CMK (cell line): ENCODE data around the gene LILRB1.
"Not testable (repeated sequence)": the region's sequence is repeated elsewhere in the genome, so short reads cannot be mapped to it uniquely, and the experiment has no call there.

Experiments
- DNase-seq: peaks from one replicate; pipeline ENCODE4 v3.0.0-alpha.2; 2010; ENCODE audit warnings: low read depth

The LILRB1 gene

GRCh38 chr19:54624934-54625730 is 5.2 kb upstream of the LILRB1 start:
- DNase-seq: not testable (repeated sequence)

DNA sequence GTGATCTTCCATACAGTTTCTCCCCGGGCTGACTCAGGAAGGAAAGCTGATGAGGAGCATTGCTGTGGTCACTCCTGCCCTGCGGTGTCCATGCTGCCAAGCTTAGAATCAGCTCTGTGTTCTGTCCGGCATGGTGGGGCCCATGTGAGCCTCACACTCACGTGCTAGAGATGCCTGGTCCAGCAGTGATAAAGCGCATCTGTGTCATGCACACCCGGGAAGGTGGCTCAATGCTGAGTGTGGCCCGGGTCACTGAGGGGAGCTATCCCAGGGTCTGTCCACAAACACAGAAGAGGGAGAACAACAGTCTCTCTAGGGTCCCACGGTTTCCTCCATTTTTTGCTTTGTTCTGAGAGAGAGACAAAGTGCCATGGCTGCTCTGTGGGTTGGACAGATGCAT is 3.5 kb upstream of the LILRB1 start:
- DNase-seq: no peak

- not testable (repeated sequence) for DNase-seq
Observed at GRCh38 chr19:54627912-54628311, 2.4 kb upstream of the LILRB1 start.

DNA sequence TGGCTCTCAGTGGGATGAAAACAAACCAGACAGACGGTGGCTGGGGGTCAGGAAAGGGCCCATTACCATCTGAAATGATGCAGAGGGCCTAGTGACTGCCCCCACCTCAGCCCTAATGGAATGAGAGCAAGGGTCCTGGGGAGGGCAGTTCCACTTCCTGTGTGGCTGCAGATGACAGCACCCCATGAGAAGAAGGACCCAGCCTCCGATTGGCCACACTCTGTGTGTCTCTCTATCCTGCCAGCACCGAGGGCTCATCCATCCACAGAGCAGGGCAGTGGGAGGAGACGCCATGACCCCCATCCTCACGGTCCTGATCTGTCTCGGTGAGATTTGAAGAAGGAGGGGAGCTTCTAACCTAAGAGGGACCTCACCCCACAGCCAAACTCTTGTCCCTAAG is 498 bp downstream of the LILRB1 start:
- no peak for DNase-seq

GRCh38 chr19:54631489-54632337 is 1.4 kb downstream of the LILRB1 start:
- not testable (repeated sequence) for DNase-seq

- not testable (repeated sequence) for DNase-seq
Observed at GRCh38 chr19:54632517-54632916, 2.2 kb downstream of the LILRB1 start.

DNA sequence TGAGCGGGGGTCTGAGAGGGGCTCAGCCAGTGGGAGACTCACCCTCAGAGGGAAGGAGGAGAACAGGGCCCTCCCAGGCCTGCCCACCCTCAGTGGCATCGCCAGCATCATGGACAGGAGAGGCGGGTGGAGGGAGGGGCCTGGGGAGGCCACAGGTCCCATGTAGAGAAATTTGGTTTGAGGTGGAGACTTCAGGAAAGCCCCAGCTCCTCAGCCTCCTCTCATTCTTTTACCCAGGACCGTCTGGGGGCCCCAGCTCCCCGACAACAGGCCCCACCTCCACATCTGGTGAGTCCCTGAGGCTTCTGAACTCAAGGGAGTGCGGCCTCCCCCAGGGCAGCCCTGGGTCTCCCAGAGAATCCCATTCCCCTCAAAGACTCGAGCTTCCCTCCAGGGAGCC is 3.1 kb downstream of the LILRB1 start:
- DNase-seq: no peak

DNA sequence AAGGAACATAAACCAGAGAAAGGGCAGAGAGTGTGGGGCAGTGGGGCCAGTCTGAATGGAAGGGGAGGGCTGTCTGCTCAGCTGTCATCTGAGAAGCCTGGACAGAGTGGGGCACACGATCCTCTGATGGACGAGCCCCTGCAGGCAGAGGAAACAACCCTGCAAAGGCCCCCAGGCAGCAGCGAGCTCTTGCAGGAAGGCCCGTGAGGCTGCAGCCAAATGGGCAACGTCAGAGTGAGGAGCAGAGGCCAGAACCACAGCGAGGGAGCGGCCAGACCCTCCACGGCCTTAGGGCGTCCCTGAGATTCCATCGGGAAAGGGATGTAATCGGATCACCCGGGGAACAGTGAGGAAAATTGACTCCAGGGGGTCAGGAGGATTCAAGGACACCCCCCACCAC is 5.8 kb downstream of the LILRB1 start:
- not testable (repeated sequence) for DNase-seq

GRCh38 chr19:54638683-54639082 is 8.4 kb downstream of the LILRB1 start:
- DNase-seq: no peak

DNA sequence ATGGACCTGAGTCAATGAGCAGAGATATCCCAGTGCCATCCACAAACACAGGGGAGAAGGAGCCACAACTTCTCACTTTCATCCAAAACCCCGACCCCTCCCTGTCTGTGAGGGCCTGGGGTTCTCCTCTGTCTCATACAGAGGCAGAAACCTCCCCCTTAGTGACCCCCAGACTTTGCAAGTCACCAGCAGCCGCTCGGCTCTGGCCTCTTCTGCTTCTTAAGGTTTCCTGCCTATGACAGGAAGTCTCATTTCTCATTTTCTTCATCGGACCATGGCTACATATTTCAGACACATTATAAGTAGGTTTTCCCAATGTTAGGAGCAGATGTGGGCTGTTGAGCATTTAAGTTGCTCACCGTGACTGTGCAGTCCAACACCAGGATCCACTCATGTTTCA is 12.7 kb downstream of the LILRB1 start:
- DNase-seq: not testable (repeated sequence)

- DNase-seq: not testable (repeated sequence)
Observed at GRCh38 chr19:54643583-54643982, 13.3 kb downstream of the LILRB1 start.

DNA sequence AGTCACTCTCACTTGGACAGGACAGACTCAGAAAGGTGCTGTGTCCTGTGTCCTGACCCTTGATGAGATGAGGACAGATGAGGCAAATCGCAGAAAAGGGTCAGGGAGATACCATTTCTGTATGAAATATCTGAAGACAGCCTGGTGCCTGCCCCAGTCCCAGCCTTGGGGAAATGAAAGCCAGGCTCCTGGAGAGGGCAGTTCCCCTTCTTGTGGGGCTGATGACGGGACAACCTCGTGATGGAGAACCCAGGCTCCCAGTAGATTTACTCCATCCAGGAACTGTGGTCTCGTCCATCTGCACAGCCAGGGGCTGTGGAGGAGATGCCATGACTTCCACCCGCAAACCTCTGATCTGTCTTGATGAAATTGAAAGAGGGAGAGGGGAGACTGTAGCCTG is 13.8 kb downstream of the LILRB1 start:
- DNase-seq: no peak

- DNase-seq: no peak
Observed at GRCh38 chr19:54646331-54646841, 16.1 kb downstream of the LILRB1 start.

GRCh38 chr19:54648129-54648528 is 17.8 kb downstream of the LILRB1 start:
- DNase-seq: no peak

GRCh38 chr19:54650108-54650655 is 19.9 kb downstream of the LILRB1 start:
- DNase-seq: no peak

- peak; percentile 24 for DNase-seq
Observed at GRCh38 chr19:54653181-54653809, 23.0 kb downstream of the LILRB1 start.

- no peak for DNase-seq
Observed at GRCh38 chr19:54654447-54655321, 24.4 kb downstream of the LILRB1 start.

GRCh38 chr19:54659300-54659699 is 29.0 kb downstream of the LILRB1 start:
- DNase-seq: no peak

DNA sequence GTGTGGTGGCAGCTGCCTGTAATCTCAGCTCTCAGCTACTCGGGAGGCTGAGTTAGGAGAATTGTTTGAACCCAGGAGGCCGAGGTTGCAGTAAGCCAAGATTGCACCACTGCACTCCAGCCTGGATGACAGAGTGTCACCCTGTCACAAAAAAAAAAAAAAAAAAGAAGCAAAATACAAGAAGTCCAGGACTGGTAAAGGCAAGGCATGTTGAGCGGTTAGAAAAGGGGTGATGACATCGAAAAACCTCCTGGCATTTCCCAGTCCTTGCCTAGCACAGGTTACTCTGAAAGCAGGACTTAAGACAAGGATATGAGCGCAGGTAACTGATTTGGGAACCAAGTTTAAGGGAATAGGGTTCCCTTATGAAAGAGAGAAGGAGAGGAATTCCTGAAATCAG is 30.0 kb downstream of the LILRB1 start:
- no peak for DNase-seq

- no peak for DNase-seq
Observed at GRCh38 chr19:54660964-54661363, 30.7 kb downstream of the LILRB1 start.

- DNase-seq: no peak
Observed at GRCh38 chr19:54661846-54662481, 31.7 kb downstream of the LILRB1 start.
